ENCODE results near the gene CDK13.

DNA sequence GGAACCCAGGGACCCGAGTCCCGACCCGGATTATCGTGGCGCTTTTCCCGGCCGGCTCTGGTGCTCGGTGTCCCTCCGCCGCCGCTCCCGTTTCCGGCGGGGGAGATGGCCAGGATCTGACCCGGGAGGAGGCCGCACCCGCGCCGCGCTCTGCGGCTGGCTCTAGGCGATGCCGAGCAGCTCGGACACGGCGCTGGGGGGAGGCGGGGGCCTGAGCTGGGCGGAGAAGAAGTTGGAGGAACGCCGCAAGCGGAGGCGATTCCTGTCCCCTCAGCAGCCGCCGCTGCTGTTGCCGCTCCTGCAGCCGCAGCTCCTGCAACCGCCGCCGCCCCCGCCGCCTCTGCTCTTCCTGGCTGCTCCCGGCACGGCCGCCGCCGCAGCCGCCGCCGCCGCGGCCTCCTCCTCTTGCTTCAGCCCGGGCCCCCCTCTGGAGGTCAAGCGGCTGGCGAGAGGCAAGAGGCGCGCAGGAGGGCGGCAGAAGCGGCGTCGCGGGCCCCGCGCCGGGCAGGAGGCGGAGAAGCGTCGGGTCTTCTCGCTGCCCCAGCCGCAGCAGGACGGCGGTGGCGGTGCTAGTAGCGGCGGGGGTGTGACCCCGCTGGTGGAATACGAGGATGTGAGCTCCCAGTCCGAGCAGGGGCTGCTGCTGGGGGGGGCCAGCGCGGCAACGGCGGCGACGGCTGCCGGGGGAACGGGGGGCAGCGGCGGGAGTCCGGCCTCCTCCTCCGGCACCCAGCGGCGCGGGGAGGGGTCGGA is 593 bp downstream of the CDK13 start:
- TF ChIP-seq YY1 (IDR thresholded peaks at IDR 0.05; ENCODE audit: low read depth): no peak
- TF ChIP-seq FOXM1 (IDR thresholded peaks at IDR 0.05; ENCODE audit: borderline replicate concordance, low read depth): no peak
- no peak for TF ChIP-seq CREB1 (IDR thresholded peaks at IDR 0.05; ENCODE audit: low read depth)

Measured in Ishikawa (cell line).